HL-60 (cell line): ENCODE data around the gene GRK6.

ENCODE experiments used
- GABPA ChIP-seq: IDR thresholded peaks from 2 replicates; pipeline ENCODE4 v1.6.1; 2012; ENCODE audit warnings: low read depth
- TF ChIP-seq, protein P1 (sequence below): IDR thresholded peaks from one replicate; pipeline ENCODE4 v1.5.1; 2011; ENCODE audit warnings: low read length, control low read depth, inconsistent platforms; ENCODE audit not compliant: insufficient read depth

DNA sequence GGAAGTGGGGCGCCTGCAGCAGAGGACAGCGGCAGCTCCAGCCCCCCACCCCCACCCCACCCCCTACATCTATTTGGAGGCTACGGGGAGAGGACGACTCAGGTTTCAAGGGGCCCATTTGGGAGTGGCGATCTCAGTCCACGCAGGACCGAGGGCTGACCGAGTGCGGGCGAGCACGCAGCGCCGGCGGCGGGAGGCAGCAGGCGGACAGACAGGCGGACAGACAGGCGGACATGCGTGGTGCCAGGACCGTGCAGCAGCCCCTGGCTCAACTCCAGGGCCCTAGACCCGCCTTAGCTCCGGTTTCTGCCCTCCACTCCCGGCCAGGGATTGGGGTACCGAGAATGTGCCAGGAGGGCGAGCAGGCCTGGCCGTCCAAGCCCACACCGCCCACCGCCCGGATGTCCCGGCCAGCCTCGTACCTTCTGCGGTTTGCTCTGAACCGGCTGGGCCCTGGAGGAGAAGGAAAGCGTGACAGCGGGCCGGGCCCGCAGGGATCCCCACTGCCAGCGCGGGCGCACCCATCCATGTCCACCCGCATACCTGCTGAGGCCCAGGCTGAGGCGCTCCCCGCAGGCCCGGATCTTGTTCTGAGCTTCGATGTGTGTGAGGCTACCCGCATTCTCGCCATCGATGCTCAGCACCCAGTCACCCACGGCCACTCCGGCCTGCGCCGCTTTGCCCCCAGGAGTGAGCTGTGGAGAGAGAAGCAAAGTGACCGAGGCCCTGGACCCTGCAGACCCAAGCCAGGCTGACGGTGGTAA, 65.7 kb downstream of the GRK6 start:
- TF ChIP-seq, protein P1, sequence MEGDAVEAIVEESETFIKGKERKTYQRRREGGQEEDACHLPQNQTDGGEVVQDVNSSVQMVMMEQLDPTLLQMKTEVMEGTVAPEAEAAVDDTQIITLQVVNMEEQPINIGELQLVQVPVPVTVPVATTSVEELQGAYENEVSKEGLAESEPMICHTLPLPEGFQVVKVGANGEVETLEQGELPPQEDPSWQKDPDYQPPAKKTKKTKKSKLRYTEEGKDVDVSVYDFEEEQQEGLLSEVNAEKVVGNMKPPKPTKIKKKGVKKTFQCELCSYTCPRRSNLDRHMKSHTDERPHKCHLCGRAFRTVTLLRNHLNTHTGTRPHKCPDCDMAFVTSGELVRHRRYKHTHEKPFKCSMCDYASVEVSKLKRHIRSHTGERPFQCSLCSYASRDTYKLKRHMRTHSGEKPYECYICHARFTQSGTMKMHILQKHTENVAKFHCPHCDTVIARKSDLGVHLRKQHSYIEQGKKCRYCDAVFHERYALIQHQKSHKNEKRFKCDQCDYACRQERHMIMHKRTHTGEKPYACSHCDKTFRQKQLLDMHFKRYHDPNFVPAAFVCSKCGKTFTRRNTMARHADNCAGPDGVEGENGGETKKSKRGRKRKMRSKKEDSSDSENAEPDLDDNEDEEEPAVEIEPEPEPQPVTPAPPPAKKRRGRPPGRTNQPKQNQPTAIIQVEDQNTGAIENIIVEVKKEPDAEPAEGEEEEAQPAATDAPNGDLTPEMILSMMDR: no peak
- no peak for TF ChIP-seq GABPA
